Amygdala (tissue), 56 donors: Measurements from ENCODE around the gene PCK2.
A peak's percentile ranks its signal among the peaks of the same experiment; 100 is the strongest.

Source experiments
- DNase-seq, 56 donors: peaks; one replicate each; lab custom pipeline; 2025; lab: John Stamatoyannopoulos, UW

The PCK2 gene

DNA sequence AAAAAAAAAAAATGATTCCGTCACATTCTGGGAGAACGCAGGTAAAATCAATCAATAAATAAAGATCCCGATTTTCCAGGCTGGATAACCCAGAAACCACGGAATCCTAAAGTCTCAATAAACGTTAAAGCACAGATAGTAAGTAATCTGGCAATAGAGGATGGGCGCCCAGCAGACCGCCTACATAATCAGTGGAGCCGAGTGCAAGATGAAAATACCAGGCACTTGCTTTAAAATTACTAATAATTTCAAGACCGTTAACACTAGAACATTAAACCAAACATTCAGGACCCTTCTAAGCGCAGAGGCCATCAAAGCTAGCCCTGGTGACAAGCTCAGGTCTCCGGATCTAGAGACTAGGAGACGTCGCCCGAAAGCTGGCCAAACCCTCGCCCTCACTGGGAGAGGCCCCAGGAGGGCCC lies 19.3 kb downstream of the PCK2 start:
- DNase-seq, result no peak

- DNase-seq, result peak in 53 of 56 donors; percentile 60 to 95 (median 85)
These were observed 19.9 kb downstream of the PCK2 start for GRCh38 chr14:24113801-24114531.

DNA sequence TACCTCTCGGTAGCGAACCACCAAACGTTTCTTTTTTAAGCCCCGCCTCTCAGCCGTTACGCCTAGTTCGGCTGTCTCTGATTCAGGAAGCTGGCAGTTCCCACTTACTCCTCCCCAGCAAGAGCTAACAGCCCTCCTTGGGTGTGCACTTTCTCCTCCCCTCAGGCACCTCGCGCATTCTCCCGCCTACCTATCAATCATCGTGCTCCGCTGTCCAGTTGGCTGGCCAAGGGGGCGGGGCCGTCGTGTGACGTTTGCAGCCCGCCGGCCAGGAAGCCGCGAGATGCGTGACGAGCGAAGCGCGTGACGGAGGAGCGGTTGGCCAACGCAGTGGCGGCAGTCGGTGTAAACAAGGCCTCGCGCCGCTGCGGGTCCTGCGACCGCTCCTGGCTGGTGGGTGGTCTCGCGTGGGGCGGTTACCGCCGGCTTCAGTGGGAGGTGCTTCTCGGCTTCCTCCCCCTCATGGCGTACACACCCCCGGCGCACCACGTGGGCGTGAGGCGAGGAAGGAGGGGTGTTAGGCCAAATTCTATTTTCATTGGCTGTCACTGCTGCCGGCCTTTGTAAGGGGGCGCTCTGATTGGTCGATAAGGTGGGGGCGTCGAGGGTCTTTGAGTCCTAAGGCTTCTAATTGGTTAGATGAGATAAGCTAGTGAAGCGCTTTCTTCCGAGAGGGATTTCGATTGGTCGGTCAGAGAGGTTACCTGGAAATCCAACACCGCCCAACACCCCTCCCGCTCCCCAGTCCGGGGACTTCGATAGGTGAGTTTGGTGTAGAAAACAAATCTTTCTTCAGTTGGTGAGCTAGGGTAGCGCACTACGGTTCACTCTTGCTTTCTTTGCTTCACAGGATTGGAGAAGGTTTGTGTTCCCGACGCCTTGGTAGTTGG lies 20.7 kb downstream of the PCK2 start, which contains the start of the genes DCAF11 and NRL:
TSS of gene DCAF11 (plus strand) at position 246 of the 890 bp plus-strand sequence. CDS start 818 bp downstream, outside the sequence.
TSS of gene NRL (minus strand) at position 418 of the 890 bp plus-strand sequence. CDS start 32,101 bp downstream, outside the sequence.
- peak; percentile 93 to 100 (median 99) for DNase-seq

GRCh38 chr14:24115422-24116127 lies 21.5 kb downstream of the PCK2 start:
- no peak for DNase-seq

- no peak for DNase-seq
These were observed 22.2 kb downstream of the PCK2 start for GRCh38 chr14:24116128-24116814.

DNA sequence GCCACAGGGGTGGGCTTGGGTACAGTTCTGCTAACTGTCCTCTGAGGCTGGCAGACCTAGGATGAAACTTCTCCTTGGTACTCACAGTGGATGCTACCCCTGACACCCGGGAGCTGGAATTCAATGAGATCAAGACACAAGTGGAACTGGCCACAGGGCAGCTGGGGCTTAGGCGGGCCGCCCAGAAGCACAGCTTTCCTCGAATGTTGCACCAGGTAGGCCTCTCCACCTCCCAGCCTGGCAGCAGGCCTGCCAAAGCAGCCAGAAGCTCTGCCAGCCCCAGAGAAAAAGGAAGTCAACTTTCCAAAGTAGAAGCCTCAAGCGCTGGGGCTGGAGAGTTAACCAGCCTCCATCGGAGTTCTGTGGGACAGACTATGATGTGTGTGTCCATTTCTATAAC lies 23.1 kb downstream of the PCK2 start:
- DNase-seq, result no peak

DNA sequence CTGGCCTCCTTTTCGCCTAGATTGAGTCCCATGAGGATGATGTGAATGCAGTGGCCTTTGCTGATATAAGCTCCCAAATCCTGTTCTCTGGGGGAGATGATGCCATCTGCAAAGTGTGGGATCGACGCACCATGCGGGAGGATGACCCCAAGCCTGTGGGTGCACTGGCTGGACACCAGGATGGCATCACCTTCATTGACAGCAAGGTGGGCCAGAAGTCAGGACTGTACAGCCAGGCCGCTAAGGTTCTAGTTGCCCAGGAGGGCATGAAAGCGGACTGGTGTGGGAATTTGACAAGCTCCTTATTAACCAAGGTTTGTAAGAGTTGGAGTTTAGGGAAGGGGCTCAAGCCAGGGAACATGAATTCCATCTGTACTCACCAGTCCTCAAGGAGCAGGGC lies 25.6 kb downstream of the PCK2 start:
- no peak for DNase-seq

DNA sequence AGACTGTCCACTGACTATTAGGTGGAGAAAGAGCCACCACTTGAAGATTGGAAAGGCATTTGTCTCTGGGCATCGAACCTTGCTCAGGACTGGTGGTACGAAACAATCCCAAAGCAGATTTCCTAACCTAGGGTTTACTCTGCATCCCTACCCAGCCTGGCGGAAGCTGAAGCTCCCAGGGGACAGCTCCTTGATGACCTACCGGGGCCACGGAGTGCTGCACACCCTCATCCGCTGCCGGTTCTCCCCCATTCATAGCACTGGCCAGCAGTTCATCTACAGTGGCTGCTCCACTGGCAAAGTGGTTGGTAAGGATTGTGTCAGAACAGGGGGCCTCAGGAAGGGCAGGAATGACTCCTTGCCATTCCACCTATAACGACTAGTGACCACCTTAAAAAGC lies 27.1 kb downstream of the PCK2 start:
- DNase-seq, result no peak

DNA sequence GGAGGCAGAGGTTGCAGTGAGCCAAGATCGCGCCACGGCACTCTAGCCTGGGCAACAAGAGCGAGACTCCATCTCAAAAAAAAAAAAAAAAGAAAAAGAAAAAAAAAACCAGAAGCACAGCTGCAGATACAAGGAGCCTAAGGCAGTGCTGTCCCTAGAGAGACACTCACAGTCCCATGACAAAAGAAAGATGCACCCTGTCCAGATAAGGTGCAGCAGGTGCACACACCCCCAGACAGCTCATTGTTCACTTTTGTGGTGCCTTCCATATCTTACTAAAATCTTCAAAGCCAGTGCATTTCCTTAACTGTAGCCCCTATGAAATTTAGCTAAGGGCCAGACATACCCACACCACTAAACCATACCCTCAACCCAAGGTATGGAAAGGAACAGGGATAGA lies 28.3 kb downstream of the PCK2 start:
- DNase-seq, result no peak

DNA sequence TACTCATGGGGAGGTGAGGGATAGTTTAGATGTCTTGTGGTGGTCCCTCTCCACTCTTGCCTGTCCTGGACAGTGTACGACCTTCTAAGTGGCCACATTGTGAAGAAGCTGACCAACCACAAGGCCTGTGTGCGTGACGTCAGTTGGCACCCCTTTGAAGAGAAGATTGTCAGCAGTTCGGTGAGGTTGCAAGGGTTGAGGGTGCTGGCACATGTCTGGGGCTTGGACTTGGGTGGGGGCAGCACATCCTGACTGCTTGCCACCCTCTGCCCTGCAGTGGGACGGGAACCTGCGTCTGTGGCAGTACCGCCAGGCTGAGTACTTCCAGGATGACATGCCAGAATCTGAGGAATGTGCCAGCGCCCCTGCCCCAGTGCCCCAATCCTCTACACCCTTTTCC lies 28.8 kb downstream of the PCK2 start:
- no peak for DNase-seq

- no peak for DNase-seq
These were observed 29.6 kb downstream of the PCK2 start for GRCh38 chr14:24123424-24124417.

- no peak for DNase-seq
These were observed 32.8 kb downstream of the PCK2 start for GRCh38 chr14:24126939-24127338.

- DNase-seq, result no peak
These were observed 33.6 kb downstream of the PCK2 start for GRCh38 chr14:24127673-24128072.

GRCh38 chr14:24129410-24129998 lies 35.4 kb downstream of the PCK2 start:
- DNase-seq, result no peak

DNA sequence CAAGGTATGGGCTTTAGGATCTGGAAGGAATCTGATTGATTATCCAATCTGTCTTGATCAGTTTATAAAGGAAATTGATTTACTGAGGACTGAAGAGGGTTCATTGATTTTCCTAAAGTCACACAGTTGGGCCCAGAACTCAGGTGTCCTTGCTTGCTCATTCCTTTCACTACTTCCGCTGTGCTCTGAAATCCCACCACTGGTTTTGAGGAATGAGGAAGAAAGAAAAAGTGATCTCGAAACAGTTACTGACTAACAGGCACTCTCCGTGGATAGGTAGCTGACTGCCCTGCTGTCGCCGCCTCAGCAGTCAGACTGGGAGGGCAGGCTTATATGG lies 36.2 kb downstream of the PCK2 start, which contains the start of gene FITM1:
TSS of gene FITM1 (plus strand) at position 280 of the 337 bp plus-strand sequence. CDS start 905 bp downstream, outside the sequence.
- DNase-seq, result no peak

DNA sequence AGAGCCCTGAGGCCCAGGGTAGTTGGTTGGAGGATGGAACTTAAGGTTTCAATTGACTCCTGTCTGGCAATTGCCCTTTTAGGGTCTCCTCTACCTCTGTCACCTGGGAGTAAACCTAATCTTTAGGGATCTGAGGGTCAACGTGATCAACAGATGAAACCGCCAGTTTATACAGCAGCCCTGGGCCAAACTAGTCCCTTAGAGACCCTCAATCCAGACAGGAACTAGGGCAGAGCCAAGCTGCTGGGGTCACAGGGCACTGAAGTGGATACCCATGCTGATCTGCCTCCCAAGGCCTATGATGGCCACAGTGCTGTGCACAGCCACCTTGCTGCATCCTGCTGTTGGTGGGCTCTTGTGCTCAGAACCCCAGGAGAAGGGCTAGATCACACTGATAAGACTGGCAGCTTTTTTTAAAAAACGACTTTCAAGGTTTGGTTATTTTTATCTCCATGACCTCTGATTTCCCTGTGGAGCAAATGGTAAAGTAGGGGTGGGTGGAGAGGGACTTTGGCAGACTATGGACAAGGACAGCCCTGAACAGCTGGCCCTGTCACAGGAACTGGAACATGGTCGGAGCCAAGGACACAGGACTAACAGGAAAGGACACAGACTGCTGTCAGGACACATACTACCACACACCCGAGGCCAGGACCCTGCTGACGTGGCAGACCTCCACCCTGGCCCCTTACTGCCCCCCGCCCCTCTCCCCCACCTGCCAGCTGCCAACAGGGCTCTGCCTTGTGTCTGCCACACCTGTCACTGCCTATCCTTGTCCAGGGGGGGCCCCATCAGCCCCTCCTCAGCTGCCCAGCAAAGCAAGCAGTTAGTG lies 36.8 kb downstream of the PCK2 start:
- no peak for DNase-seq

GRCh38 chr14:24131549-24131966 lies 37.4 kb downstream of the PCK2 start:
- DNase-seq, result no peak
